Amniotic stem cell (primary cell): Measurements from ENCODE around the gene ETFB.

Source experiments
- DNase-seq: peaks from one replicate; lab custom pipeline; 2025; lab: John Stamatoyannopoulos, UW

ETFB gene

DNA sequence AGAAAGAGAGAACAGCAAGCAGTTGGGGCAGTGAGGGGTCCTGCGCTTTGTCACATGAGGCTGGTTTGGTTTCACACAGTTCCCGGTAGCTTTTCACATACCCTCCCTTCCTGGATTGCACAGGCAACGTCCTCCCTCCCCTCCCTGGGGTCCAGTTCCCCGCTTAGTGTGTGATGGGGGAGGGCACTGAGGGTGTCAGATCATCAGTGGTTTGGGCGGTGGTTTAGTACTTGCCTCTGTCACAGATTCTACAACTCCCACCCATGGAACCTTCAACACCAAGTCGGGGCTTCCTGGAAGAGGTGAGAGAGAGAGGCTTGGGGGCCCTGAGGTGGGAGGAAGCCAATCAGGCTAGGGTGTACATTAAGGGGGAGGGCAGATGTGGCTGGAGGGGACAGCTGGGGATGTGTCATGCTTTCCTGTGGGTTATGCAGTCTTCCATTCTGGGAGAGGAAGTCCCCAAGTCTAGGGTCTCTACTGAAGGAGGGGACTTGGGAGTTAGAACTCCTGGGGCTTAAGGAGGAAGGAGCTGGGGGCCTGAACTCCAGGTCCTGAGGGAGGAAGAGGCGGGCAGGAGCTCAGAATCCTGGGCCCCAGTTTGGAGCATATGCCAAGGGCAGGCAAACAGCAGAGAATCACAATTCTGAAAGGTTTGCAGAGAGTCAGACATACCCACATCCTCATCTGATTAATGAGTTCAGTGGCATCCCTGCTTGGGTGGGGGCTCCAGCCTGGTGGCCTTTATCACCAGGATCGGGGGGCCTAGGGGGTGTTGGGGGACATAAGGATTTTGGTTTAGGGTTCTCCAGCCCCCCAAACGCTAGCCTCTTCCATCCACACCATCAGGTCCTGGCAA lies 6.7 kb upstream of the ETFB start, which contains the start of gene NKG7:
NKG7 (minus strand) TSS at position 6 of the 856 bp plus-strand sequence. CDS start 119 bp downstream, outside the sequence.
- DNase-seq, result no peak

DNA sequence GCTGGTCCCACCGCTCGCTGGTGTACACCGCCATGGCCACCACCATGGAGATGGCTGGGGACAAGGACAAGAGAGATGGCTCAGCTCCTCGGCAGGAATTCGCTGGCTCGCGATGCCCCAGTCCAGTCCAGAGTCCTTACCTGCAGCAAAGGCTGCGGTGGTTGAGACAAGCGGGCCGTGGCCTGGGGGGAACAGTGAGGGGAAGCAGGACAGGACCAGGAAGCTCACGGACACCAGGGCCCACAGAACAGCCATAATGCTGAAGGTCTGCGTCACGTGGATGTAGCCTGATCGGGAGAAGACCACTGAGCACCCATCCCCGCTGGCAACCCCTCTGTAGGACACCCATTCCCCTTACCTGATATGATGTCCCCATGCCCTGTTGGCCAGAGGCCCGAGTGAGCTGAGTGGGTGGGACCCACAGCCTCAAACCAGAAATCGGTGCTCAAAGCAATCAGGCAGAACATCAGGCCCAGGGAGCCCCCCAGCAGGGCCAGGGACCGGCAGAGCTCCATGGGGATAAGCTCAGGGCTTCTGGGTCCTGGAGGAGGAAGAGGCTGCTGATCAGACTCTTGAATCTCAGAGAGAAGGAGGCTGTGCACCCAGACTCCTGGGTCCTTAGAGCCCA lies 5.9 kb upstream of the ETFB start:
- no peak for DNase-seq

DNA sequence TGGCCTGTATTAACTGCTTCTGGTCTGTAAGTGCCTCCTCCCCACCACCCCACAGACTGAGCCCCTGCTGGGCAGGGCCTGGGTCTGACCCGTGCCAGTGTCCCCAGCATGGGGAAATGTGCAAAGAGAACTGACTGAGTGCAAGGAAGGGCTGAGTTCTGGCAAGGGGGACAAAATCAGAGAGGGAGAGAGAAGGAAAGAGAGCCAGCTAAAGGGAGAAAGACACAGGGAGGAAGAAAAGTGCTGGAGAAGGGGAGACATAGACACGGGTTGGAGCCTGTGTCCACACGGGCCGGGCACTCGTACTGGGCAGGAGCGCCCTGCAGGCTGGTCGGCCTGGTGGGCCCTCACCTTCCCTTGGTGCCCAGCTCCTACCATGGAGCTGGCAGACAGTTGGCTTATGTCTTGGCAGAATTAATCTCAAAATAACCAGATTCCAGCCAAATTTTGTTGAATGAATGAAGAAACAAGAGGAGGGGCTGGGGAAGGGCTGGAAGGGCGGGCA lies 5.0 kb upstream of the ETFB start:
- DNase-seq, result no peak

DNA sequence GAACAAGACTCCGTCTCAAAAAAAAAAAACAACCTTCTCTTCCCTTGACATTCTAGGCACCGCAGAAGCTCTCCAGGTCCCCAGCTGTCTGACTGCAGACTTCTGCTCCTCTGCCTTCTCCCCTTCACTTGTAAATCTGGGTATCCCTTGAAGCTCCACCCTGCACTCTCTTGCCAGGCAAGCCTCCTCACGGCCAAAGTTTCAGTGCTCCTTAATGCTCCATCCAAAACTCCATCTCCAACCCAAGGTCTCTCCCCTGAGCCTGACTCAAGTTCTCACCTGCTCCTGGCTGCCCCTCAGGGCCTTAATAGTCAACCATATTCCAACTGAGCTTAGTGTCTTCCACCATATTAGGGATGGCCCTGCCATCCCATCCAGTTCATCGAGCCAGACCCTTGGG lies 4.0 kb upstream of the ETFB start:
- no peak for DNase-seq

DNA sequence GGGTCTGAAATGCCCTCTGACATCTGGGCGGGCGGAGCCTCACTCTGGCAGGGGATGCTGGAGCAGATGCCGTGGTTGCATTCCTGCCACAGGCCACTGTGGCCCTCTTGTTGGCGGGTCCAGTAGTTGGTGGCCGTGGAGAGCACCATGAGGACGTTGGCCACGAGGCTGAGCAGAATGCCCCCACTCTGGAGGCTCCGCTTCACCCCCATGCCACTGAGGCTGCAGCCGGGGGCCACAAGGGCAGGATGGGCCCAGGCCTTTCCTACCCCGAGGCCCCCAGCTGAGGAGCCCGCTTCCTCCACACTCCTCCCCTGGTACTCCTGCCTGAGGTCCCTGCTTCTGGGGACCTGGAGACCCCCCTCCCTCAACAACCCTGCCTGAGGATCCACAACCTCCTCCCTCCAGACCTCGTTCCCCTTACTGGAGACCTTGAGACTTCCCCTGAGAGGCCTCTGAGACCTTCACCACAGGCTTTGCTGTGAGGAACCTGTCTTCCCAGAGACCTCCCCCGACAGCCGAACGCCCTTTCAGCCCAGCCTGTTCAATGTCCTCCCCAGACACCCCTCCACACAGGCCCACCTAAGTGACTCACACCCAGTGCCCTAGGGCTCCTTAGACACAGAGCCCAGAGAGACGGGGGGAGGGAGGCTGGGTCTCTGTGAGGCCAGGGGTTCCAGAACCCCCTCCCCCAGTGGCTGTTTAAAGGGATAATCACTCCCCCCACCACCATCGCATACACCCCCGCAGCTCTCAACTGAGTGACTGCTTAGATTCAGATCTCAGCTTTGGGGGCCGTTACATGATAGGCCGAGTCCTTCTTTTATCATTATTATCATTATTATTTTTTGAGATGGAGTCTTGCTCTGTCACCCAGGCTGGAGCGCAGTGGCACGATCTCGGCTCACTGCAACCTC lies 2.4 kb upstream of the ETFB start, which contains the start of gene CLDND2:
CLDND2 (minus strand) TSS at position 638 of the 917 bp plus-strand sequence; CDS start at position 212, 426 bp downstream.
- DNase-seq, result no peak

DNA sequence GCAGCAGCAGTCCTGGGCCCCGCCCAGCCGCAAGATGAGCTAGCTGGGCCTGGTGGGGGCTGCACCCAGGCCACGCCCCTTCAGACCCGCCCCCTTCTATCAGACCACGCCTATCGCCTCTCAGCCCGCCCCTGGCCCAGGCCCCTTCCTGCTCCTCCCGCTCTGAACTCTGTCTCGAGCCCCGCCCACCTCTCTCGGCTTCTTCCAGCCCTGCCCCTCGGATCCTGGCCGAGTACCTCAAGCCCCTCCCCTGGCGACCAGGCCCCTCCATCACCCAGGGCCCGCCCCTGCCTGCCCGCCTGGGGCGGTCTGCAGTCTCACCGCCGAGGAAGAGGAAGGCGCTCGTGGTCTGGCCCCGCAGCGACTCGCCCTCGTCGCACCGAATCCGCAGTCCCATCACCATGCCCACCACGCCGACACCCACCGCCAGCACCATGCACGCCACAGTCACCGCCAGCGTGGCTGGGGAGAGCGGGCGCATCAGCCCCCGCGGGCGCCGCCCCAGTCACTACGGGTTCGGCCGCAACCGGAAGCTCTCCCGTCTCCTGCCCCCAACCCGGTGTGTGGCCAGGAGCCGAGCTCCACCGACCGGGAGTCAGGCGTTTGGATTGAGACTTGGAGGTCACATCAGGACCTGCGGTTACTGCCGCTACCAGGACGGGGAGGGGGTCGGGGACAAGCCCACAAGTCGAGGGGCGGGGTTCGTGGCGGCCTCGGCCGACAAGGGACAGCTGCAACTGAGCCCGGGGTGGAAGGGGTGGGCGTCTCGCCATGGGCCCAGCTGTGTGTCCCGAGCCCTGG lies 1.6 kb upstream of the ETFB start:
- DNase-seq, result peak; percentile 92

DNA sequence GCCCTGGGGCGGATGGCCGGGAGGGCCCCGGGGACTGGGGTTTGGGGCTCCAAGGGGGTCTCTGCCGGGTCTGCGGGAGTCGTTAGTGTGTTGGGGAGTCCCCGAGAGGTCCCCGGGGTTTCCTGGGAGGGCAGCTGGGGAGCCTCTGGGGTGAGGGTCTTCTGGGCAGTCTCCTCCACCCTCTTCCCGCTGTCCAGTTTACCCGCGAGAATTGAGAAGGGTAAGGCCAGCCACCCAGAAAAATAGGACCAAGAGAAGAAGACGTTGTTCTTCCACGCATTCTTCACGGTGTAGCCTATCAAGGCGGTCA lies 1.0 kb upstream of the ETFB start:
- no peak for DNase-seq

DNA sequence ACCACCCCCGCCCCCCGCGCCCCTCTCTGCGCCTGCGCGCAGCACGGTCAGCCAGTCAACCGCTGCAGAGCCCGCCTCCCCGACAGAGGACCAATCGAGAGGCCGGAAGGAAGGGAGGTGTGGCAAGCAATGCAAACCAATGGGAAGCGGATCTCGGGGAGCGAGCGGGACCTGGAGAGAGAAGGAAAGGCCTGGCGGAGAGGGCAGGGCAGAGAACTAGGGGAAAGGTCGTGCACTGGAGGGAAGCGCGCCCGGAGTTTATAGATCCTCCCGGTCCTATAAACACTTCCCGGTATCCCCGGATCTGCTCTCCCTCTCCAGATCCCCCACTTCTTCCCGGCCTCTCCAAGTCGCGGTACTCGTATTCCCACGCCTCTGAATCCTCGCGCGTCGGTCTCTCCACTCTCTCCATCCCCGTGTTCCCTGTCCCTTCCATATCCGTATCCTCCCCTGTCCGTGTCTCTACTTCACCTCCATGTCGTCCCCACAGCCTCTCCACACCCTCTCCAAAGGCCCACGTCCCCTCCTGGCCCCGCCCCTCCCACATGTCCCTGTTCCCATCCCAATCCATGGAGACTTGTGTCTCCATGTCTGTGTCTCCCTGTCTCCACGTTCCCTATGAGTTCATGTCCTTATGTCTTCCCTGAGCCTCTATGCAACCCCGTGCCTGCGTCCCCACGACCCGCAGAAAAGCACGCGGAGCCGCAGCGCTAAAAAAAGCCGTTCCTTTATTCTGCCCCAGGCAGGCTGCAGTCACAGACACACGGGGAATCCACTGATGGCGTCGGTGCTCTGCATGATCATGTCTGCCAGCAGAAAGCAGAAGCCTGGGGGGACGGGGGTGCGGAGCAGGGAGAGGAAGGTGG lies 434 bp upstream of the ETFB start:
- DNase-seq, result peak; percentile 94

DNA sequence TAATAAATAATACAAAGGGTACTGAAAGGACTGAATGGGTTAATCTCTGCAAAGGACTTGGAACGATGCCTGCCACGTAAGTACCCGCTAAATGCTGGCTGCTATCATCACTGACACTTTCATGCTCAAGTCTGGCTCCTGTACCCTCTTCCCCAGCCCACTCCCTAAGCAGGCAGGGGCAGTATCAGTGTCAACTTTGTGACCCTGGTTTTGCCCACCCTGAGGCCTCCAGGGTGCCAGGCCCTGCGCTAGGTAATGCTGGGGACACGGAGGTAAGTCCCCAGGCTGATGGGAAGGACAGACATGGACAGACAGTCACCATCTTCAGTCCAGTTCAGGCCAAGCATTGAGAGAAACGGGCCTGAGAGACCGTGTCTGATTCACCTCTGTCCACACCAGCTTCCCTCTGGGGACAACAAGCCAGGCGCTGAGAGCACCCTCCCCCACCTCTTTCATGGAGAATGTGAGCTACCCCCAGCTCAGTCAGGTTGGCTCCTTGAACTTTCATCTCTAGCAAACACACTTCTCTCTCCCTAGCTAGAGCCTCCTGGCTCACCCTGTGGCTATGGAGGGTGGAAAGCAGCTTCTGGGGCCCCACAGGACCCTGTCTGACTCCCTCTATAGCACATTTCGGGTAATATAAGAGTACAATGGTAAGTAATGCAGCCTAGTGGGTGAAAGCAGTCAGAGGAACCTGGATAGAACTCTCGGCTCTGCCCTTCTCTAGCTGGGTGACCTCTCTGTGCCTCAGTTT lies 800 bp downstream of the ETFB start:
- DNase-seq, result no peak

DNA sequence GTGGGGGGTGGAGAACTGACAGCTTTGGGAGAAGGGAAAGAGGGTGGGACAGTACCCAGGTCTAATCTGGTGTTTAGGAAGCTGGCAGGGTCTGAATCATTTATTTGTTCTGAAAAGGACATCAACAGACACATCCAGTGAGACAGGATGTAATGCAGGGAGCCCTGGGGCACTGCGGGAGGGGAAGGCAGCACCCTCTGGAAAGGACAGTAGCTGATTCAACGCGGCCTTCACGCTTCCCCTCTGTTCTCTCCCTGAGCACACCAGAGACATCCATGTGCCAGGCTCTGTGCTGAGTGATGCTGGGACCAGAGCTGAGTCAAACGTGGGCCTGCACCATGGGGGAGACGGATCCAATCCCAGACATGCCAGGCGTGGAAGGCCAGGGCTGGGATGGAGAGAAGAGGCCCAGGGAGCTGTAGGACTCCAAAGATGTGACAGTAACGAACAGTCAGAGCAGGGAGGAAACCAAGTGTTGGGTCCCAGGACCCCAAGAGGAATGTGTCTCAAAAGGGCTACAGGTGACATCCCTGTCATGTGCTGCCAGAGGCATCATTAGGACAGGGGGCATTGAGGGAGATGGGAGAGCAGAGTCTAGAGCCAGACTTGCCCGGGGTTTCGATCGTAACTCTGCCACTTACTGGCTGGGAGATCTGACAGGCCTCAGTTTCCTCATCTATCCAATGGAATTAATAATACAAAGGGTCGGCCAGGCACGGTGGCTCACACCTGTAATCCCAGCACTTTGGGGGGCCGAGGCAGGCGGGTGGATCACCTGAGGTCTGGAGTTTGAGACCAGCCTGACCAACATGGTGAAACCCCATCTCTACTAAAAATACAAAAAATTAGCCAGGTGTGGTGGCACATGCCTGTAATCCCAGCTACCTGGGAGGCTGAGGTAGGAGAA lies 1.7 kb downstream of the ETFB start:
- no peak for DNase-seq

DNA sequence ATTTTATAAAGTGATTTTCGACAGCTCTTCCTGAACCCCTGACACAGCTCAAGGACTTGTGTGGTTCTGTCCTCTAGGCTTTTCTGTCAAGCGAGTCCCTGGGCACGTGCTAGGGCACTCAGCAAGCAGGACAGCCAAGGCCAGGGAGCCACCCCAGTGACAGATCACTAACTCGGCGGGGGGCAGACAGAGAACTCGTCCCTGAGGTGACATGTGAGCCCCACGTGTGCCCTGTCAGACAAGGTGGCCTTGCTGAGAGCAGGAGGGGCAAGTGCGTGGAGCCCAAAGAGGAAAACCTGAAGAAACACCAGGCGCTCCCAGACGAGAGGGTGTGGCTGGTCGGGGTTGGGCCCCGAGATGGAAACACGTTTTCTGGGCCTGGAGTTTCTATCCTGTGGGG lies 4.9 kb downstream of the ETFB start:
- no peak for DNase-seq

DNA sequence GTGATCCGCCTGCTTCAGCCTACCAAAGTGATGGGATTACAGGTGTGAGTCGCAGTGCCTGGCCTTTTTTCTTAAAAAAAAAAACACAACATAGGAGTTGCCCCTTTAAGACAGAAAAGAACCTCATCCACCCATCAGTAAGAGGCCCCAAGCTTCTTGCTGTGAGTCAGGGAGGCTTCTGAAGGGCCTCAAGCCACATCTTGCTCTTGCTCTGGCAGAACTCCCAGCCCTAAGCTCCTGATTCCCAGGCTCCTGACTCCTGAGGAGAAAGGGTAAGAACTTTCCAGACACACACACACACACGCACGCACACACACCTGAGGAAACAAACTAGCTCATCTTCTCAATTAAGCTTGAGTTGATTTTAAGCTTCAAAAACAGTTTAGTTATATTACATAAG lies 6.9 kb downstream of the ETFB start:
- DNase-seq, result peak; percentile 20

DNA sequence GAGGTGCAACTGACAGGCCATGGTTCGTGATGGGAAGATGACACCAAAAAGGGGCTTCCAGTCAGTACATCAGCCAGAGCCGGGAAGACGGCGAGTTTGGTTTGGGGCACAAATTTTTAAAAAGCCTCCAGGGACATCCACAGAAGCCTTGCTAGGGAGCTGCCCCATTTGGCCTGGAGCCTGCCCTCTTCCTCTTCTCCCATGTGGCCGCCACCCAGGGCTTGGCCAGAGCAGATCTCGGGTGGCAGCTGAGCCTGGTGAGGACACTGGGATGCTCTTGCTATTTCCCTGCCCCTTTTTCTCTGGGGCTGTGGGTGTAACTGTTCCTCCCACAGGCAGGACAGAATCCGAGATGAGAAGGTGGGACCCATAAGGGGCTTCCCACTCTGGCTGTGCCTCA lies 8.2 kb downstream of the ETFB start:
- no peak for DNase-seq

DNA sequence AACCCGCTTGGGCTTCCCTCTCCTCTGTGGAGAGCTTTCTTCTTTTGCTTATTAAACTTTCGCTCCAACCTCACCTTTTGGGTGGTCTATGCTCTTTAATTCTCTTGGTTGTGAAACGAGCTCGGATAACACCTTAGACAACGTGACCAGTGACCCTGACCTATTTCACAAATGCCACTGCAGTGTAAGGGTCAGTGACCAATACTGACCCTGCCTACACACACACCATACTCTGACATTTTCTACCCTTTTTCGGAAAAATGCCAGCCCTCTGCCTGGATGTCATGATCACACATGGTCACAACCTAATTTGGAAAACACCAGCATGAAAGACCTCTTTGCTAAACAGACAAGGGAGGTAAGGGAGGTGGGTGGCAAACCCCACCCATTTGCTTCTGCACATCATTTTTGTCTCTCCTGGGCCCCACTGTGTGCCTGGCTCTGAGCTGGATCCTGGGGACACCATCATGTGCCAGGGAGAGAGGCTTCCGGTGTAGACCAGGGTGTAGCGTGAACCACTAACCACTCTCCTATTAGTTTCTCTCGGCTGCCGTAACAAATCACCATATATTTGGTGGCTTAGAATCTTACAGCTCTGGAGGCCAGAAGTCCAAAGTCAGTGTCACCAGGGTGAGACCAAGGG lies 9.9 kb downstream of the ETFB start:
- no peak for DNase-seq

DNA sequence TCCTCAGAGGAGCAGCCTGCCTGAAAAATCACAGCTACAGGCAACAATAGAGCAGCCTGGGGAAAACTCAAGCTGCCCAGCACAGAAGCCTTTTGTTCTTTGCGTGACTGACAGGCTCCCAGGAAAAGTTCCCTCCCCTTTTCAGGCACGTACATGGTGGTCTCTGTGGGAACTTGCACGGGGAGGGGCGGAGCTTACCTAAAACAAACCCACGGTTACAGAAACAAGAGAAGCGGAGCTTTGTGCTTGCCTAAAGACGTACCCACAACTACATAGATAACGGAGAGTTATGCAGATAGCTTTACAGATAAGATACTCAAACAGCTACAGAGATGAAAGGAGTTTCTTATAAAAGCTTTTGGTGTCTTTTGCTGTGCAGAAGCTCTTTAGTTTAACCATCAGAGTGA lies 11.4 kb downstream of the ETFB start:
- DNase-seq, result no peak

DNA sequence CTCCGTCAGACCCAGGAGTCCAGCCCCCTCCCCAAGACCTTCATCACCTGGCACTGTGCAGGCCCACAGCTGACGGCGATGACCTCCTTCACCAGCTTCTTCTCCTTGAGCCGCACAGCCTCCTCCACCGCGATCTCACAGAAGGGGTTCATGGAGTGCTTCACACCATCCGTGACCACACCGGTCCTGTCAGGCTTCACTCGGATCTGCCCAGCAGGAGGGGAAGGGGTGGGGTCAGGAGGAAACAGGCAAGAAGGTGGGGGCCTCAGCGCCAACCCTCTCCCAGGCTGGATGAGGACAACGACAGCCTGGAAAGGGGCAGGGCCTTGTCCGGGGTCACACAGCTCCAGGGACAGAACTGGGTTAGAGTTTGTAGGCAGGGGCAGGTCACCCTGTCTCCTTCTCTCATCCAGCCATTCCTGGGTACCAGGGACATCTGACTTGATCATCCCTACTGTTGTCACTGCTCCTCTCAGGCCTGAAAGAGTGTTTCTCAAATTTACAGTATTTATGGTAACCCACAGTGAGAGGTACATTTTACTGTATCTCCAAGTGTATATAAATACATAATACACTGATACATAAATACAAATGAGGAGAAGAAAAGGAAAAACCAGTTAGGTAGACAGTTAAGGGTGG lies 12.0 kb downstream of the ETFB start:
- DNase-seq, result no peak

DNA sequence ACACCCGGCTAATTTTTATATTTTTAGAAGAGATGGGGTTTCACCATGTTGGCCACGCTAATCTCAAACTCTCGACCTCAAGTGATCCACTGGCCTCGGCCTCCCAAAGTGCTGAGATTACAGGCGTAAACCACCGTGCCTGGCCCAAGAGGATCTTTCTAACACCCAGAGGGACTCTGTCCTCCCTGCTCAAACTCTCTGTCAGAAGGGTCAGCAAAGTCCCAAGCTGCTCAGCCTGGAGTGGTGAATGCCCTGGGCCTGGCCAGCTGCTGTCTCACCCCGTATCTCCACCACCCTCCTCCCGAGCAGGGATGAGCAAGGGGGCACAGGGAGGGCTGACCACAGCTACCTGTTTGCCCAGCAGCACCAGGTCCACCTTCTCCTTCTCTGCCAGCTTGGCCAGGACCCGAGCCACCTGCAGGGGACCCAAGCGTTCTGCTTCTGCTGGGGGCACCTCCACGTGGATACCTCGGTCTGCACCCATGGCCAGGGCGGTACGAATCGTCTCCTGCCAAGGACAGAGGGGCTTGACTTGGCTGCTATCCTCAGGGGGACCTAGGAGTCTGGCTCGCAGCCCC lies 13.3 kb downstream of the ETFB start:
- DNase-seq, result no peak
